GM19452 (cell line): ENCODE results near the gene TGFBRAP1.

ENCODE experiments used
- ATAC-seq: cut with Tn5 transposase; IDR thresholded peaks from one replicate; pipeline ENCODE4 v1.9.1; 2021; ENCODE audit not compliant: unreplicated experiment

The TGFBRAP1 gene

DNA sequence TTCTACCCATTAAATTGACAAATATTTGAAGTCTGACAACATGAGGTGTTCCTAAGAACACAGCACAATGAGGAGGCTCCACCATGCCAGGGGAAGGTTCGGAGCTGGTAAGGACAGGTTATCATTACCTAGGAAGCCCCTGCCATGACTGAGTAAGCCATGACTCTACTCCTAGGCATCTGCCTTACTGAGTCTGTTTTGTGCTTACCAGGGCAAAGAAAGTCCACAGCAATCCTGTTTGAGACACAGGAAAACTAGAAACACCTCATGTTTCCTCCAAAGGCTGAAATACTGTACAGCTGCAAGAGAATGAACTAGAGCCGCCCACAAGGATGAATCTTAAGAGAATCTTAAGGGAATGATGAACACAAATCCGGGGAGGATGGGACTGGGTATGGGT, 11.6 kb downstream of the TGFBRAP1 start:
- ATAC-seq: no peak

DNA sequence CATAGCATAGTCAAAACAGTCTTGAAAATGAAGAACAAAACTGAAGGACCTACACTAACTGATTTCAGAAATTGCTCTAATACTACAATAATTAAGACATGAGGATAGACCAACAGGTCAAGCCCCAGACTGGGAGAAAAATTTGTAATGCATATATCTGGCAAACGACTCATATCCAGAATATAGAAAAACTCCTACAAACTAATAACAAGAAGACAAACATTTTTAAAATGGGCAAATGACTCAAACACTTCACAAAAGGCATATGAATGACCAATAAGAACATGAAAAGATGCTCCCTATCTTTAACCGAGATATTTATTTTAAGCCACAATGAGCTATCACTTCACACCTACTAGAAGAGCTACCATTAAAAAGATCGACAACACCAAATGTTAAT, 14.2 kb downstream of the TGFBRAP1 start:
- peak; percentile 71 for ATAC-seq

- no peak for ATAC-seq
These were observed 15.7 kb downstream of the TGFBRAP1 start for GRCh38 chr2:105313877-105314276.

- ATAC-seq: no peak
These were observed 20.4 kb downstream of the TGFBRAP1 start for GRCh38 chr2:105309147-105309545.

- no peak for ATAC-seq
These were observed 21.0 kb downstream of the TGFBRAP1 start for GRCh38 chr2:105308382-105309146.

DNA sequence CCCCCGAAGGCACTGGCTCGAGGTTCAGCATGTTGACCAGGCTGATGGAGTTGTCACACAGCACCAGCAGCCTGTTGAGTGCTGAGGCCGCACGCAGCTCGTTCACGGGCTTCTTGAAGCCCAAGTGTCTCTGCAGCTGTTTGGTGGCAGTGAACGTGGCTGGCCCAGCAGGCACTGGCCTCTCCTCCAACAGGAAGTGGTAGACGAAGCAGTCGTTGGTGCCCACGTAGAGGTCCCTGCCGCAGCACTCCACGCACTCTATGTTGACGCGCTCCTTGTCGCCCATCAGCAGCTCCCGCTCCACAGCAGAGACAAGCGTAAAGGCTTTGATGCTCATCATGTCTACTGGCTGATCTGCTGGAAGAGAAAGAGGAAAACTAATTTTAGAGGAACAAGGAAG, 21.6 kb downstream of the TGFBRAP1 start:
- ATAC-seq: no peak

GRCh38 chr2:105307550-105307949, 22.0 kb downstream of the TGFBRAP1 start:
- ATAC-seq: no peak

DNA sequence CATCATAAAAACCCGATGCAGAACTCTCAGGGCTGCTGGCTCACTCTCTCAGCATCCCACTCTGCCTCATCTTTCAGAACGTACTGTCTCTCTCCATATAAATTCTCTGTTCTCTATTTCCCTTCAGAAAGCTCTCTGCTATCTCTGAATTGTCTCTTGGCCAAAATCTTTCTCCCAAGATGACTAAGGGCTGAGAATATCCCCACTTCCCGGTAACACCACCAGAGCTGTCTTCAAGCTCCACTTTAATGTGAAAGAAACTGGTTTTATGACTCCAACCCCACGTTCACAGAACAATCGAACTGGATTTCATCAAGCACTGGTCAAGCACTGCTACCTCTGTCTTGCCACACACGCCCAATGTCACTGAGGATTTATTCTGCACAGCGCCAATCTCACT, 22.4 kb downstream of the TGFBRAP1 start:
- ATAC-seq: no peak

DNA sequence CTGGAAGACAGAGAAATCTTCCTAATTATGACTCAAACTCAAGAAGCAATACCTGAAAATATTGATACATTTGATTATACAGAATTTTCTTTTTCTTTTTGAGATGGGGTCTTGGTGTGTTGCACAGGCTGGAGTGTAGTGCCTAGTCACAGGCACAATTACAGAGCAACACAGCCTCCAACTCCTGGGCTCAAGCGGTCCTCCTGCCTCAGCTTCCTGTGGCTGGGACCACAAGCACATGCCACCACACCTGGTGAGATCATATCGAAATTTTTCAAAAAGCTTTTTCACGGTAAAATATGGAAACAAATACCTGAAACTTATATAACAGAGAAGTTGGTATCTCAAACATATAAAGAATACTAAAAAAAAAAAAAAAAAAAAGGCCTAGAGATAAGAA, 27.9 kb downstream of the TGFBRAP1 start:
- no peak for ATAC-seq

GRCh38 chr2:105299290-105299689, 30.2 kb downstream of the TGFBRAP1 start:
- ATAC-seq: no peak

DNA sequence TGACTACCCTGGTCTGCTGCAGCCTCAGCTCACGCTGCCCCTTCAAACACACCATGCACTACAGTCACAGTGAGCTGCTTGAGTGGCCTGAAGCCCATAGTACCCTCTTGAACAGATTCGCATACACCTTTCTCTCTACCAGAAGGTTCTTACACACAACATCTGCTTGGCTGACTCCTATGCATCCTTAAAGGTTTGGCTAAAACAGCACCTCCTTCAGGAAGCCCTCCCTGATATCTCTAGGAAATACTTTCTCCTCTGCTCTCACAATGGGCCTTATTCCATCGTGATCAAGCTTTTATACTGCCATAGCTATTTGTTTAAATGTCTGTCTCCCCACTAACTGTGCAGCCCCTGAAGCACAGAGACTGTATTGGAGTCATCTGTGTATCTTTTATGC, 31.5 kb downstream of the TGFBRAP1 start:
- no peak for ATAC-seq

DNA sequence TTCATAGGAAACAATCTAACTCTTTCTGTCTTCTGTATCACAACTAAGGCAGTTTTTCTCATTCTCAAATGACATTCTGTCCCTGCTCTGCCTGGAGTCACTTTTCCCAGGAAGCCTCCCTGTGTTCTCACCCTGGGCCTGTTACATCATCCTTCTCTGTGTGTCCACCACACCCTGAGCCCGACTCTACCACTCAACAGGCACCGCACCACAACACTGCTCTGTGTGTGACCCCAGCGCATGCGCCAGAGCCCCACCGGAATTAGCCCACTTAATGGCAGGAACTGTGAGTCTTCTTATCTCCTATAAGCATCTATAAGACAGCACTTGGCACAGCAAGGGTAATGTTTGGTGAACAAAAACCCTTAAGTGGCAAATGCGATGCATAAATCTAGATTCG, 32.3 kb downstream of the TGFBRAP1 start:
- no peak for ATAC-seq

DNA sequence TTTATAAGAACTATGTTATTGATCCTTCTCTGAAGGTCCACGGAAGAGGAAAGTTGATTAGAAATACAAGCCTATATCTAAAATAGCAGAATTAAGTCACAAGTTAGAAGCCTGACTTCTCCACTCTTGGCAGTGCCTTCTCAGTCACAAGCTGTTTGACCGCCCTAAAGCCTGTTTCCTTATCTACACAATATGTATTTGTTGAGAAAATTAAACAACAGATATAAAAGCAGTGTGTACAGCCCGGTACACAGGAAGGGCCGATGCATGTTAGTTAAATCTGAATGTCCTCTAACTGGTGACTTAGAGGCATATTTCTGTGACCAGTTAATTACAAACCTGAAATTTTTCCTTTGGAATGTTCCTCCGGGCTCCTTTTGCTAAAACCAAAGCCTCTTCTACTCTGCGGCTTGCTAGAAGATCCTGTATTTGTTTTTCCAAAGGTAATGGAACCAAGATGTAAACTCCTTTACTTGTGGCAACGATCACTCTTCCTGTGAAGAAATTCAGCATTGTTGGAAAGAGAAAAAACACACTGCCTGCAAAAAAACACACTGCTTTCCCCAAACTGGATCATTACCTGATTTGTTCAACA, 33.4 kb downstream of the TGFBRAP1 start:
- no peak for ATAC-seq

DNA sequence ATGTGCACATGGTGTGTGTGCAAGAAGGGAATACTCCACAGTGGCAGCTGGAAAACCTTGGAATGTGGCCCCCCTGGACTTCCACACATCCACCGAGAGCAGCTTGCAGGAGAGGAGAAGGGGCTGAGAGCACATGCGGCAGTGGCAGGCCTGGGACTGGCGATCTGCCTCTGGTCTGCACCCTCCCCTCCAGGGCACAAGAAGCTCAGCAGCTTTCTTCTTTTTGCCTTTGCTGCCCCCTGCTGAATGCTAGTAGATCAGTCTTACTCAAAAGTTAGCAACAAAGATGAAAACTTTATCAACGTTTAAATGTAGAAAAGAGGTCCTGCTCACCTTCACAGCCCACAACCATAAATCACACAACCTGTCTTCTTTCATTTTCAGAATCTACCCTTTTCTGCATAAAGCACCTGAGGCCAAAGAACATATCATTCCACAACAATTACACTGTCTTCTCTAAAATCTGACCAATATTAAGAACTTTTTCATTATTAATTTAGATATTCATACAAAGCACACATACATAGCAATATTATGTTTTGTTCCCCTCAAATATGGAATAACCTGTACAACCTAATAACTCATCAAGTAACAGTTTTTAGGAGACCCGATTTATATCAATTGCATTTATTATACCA, 34.6 kb downstream of the TGFBRAP1 start:
- ATAC-seq: no peak

DNA sequence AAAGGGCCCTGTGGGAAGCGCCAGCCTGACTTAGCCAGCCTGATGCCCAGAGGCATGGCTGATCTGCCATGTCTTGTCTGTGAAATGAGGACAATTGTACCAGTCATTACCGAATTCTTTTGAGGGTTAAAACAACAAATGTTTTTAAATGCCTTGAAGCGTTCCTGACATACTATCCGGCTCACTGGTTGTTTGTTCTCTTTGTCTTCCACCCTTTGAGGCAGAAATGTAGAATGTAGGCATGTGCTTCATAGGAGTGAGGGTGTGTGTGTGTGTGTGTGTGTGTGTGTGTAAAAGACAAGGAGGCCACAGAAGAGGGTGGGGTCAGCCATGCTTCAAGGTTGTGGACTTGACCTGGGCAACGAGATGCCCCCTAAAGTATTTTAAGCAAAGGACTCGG, 35.5 kb downstream of the TGFBRAP1 start:
- no peak for ATAC-seq

- ATAC-seq: no peak
These were observed 37.6 kb downstream of the TGFBRAP1 start for GRCh38 chr2:105291981-105292380.

- no peak for ATAC-seq
These were observed 38.4 kb downstream of the TGFBRAP1 start for GRCh38 chr2:105290981-105291660.

DNA sequence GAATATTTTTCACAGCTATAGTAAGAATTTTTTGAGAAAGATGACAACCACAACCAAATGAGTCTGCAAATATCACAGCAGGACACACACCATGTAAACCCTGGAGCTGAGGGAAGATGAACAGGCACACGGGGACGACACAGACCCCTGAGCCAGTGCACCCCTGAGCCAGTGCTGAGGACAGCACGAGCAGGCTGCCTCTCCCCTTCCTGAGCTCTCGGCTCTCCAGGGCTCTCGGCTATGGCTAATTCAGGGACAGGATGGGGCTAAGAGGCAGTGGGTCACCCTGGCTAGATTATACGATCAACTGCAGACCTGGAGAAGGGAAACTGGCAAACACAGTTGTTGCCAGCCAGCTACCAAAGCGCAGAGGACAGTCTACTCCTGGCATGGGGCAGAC, 41.4 kb downstream of the TGFBRAP1 start:
- ATAC-seq: no peak

DNA sequence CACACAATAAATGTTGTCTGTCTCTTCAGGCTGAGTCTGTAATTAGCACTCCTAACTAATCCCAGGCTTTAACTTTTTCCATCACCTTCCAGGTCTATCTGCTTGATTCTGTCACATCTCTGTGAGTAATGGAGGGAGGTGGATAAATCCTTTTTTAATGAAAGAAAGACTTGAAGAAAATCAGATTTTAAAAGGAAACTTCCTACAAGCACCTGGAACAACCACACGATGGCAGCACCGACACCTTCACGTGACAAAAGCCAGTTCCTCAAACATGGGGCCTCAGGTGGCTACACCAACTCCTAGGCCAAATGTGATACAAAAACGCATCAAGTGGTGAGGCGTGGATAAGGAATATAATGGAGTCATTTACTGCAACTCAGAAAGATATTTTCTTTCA, 41.8 kb downstream of the TGFBRAP1 start:
- ATAC-seq: no peak

- ATAC-seq: no peak
These were observed 46.0 kb downstream of the TGFBRAP1 start for GRCh38 chr2:105283532-105283931.

DNA sequence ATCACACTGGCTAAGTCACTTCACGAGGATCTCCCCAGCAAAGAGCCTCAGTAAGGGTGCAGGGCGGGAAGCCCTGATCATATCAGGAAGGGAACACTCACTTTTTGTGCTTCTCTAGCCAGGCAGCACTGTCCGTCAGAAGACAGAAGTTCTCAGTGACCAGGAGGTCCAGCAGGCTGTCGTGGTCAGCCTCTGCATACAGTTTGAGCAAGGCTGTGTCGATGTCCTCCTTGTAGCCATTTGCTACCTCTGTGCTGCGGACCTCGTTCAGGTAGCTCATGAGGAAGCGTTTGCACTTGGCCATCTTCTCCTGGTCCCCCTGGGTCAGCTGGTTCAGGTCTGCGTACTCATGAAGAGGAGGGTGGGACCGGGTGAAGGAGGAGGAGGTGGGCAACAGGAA, 49.3 kb downstream of the TGFBRAP1 start:
- ATAC-seq: no peak

- no peak for ATAC-seq
These were observed 50.4 kb downstream of the TGFBRAP1 start for GRCh38 chr2:105279126-105279525.
